HG02588 (cell line): Measurements from ENCODE around the gene MAGI1.

ENCODE experiments used
- ATAC-seq: cut with Tn5 transposase; IDR thresholded peaks from one replicate; pipeline ENCODE4 v1.9.1; 2021; ENCODE audit warnings: mild to moderate bottlenecking, moderate library complexity; ENCODE audit not compliant: unreplicated experiment

The MAGI1 gene

GRCh38 chr3:65854606-65855304 is 184.0 kb downstream of the MAGI1 start:
- no peak for ATAC-seq

GRCh38 chr3:65851827-65852226 is 186.9 kb downstream of the MAGI1 start:
- ATAC-seq, result no peak

- ATAC-seq, result no peak
Measured at GRCh38 chr3:65850261-65850660, 188.5 kb downstream of the MAGI1 start.

GRCh38 chr3:65848024-65848423 is 190.7 kb downstream of the MAGI1 start:
- ATAC-seq, result no peak

GRCh38 chr3:65846936-65847335 is 191.8 kb downstream of the MAGI1 start:
- ATAC-seq, result no peak

- no peak for ATAC-seq
Measured at GRCh38 chr3:65844370-65844769, 194.3 kb downstream of the MAGI1 start.

GRCh38 chr3:65843732-65844131 is 195.0 kb downstream of the MAGI1 start:
- ATAC-seq, result no peak

- ATAC-seq, result no peak
Measured at GRCh38 chr3:65837604-65838003, 201.1 kb downstream of the MAGI1 start.

- no peak for ATAC-seq
Measured at GRCh38 chr3:65836047-65836446, 202.7 kb downstream of the MAGI1 start.

- no peak for ATAC-seq
Measured at GRCh38 chr3:65833761-65834505, 204.8 kb downstream of the MAGI1 start.

- no peak for ATAC-seq
Measured at GRCh38 chr3:65831733-65832425, 206.8 kb downstream of the MAGI1 start.

GRCh38 chr3:65830948-65831732 is 207.6 kb downstream of the MAGI1 start:
- no peak for ATAC-seq

- no peak for ATAC-seq
Measured at GRCh38 chr3:65829228-65829627, 209.5 kb downstream of the MAGI1 start.

GRCh38 chr3:65828706-65829105 is 210.0 kb downstream of the MAGI1 start:
- no peak for ATAC-seq

- ATAC-seq, result no peak
Measured at GRCh38 chr3:65827076-65827475, 211.6 kb downstream of the MAGI1 start.

GRCh38 chr3:65824166-65824565 is 214.6 kb downstream of the MAGI1 start:
- no peak for ATAC-seq

- ATAC-seq, result no peak
Measured at GRCh38 chr3:65820600-65820999, 218.1 kb downstream of the MAGI1 start.

- no peak for ATAC-seq
Measured at GRCh38 chr3:65819896-65820295, 218.8 kb downstream of the MAGI1 start.

- ATAC-seq, result no peak
Measured at GRCh38 chr3:65817553-65818126, 221.1 kb downstream of the MAGI1 start.

GRCh38 chr3:65816208-65816607 is 222.5 kb downstream of the MAGI1 start:
- ATAC-seq, result no peak
